WERI-Rb-1 (cell line): ENCODE data around the gene NIT2.

Source experiments
- DNase-seq: peaks from one replicate; pipeline ENCODE4 v3.0.0-alpha.2; 2020
- H3K27ac ChIP-seq: fragments of 250-450 bp; sonication (Bioruptor Pico); 2 replicates; pipeline ENCODE4 v1.5.1; 2020; ENCODE audit warnings: mild to moderate bottlenecking, moderate library complexity
- H3K27me3 ChIP-seq: fragments of 250-450 bp; sonication (Bioruptor Pico); 2 replicates; pipeline ENCODE4 v1.5.1; 2021; ENCODE audit warnings: mild to moderate bottlenecking, low read depth, moderate library complexity; ENCODE audit not compliant: insufficient read depth, severe bottlenecking
- H3K36me3 ChIP-seq: fragments of 250-450 bp; sonication (Bioruptor Pico); 2 replicates; pipeline ENCODE4 v1.5.1; 2020; ENCODE audit warnings: mild to moderate bottlenecking, moderate library complexity
- H3K4me3 ChIP-seq: 2 replicates; pipeline ENCODE4 v1.5.1; 2011; ENCODE audit warnings: low read depth, mild to moderate bottlenecking, control low read depth, low read length
- H3K9me3 ChIP-seq: fragments of 250-450 bp; sonication (Bioruptor Pico); 2 replicates; pipeline ENCODE4 v1.5.1; 2021; ENCODE audit warnings: mild to moderate bottlenecking, moderate library complexity; ENCODE audit not compliant: severe bottlenecking
- TF ChIP-seq, protein P1 (sequence below): IDR thresholded peaks from 2 replicates; pipeline ENCODE4 v1.5.1; 2011; ENCODE audit warnings: low read depth, mild to moderate bottlenecking, control low read depth, inconsistent platforms, low read length

Gene NIT2

DNA sequence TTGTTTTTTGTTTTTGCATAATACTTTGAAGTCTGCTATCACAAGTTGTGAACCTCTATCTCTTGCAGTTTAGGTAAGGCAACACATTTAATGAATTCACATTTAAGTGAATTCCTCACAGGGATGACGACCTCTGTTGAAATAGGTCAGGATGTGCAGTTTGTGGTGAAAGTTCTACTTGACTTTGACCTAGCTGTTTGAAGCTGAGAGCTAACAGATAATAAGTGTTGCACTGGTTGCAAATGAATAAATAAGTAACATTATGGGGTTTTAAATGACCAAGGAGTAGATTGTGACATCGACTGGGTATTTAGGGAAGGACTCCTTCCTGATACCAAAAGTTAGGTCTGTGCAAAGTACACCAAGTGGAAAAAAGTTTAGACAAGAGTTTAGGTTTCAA lies 23.9 kb downstream of the NIT2 start:
- TF ChIP-seq, protein P1, sequence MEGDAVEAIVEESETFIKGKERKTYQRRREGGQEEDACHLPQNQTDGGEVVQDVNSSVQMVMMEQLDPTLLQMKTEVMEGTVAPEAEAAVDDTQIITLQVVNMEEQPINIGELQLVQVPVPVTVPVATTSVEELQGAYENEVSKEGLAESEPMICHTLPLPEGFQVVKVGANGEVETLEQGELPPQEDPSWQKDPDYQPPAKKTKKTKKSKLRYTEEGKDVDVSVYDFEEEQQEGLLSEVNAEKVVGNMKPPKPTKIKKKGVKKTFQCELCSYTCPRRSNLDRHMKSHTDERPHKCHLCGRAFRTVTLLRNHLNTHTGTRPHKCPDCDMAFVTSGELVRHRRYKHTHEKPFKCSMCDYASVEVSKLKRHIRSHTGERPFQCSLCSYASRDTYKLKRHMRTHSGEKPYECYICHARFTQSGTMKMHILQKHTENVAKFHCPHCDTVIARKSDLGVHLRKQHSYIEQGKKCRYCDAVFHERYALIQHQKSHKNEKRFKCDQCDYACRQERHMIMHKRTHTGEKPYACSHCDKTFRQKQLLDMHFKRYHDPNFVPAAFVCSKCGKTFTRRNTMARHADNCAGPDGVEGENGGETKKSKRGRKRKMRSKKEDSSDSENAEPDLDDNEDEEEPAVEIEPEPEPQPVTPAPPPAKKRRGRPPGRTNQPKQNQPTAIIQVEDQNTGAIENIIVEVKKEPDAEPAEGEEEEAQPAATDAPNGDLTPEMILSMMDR = no peak
- DNase-seq = no peak
- no peak overlapping the region for H3K27ac ChIP-seq
- H3K36me3 ChIP-seq = peaks cover 49% of the 10 kb centered on the region
- H3K9me3 ChIP-seq = no peaks in the 10 kb centered on the region
- H3K4me3 ChIP-seq = no peak overlapping the region
- no peaks in the 10 kb centered on the region for H3K27me3 ChIP-seq

DNA sequence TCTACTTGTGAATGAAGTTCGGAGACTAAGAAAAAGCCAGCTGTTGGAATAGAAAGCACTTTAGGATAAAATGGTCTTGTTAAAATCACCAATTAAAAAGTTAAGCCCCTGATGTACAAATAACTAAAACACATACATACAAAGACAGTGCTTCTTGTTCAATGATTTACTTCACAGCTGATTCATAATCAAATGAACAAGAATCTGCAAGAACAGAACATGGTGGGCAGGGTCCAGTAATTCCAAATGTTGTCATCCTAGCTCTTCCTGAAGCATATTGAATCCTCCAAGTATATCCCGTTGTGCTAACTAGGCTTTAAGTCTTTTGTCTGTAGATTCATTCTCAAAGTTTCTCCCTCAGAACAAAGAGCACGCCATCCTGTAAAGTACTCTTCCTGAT lies 24.5 kb downstream of the NIT2 start:
- DNase-seq = no peak
- no peak overlapping the region for H3K4me3 ChIP-seq
- no peaks in the 10 kb centered on the region for H3K9me3 ChIP-seq
- peaks cover 51% of the 10 kb centered on the region for H3K36me3 ChIP-seq
- no peak overlapping the region for H3K27ac ChIP-seq
- H3K27me3 ChIP-seq = no peaks in the 10 kb centered on the region
- TF ChIP-seq, protein P1 = no peak

DNA sequence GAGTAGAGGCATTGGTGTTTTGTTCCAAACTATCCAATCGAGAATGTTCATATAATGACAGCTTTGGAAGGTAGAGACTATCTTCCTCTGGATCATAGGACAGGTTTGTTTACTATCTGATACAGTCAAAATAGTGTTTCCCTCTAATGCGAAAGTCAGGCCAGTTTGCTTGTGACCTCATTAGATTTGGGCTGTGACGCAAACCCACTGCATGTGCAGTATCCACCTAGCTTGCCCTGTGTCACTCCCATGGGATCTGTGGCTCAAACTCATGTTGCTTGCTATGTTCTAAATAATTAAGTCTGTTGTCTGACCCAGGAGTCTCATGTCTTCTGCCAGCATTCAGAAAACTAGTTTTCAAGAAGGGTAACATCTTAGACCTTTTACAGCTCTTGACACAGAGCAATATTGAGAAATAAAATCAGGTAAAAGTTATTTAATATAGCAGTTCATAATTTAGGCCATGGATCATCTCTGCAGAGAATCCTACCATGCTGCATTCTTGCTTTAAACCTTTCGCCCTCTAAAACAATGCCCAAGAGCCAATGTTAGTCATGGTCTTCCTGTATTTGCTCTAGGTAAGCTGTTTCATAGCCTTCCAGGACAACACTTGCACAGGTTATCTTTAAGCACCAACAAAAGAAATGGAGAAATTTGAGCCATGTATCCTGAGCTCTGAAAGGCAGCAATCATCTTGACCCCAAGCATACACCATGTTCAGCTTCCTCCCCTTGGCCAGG lies 26.4 kb downstream of the NIT2 start:
- DNase-seq = no peak

DNA sequence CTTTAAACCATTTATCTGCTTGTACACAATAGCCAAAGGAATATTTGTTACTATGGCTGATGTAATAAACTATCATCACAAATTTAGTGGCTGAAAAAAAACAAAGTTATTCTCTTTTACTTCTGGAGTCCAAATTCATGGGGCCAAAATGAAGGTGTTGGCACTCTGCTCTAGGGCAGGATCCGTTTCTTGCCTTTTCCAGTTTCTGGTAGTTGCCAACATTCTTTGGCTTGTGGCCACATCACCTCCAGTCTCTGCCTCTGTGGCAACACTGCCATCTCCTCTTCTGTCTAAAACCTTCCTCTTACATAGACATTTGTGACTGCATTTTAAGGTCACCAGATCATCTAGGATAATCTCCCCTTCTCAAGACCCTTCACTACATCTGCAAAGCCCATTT lies 27.3 kb downstream of the NIT2 start:
- H3K9me3 ChIP-seq = no peaks in the 10 kb centered on the region
- TF ChIP-seq, protein P1 = no peak

More for the DNA sequence above, 26.4 kb downstream of the NIT2 start:
- Histone ChIP-seq H3K9me3 (no peaks in the 10 kb centered on the region), H3K27me3 (no peaks in the 10 kb centered on the region), H3K4me3 (no peak overlapping the region), H3K36me3 (peaks cover 44% of the 10 kb centered on the region), H3K27ac (no peak overlapping the region)
- TF ChIP-seq, protein P1 = no peak

DNA sequence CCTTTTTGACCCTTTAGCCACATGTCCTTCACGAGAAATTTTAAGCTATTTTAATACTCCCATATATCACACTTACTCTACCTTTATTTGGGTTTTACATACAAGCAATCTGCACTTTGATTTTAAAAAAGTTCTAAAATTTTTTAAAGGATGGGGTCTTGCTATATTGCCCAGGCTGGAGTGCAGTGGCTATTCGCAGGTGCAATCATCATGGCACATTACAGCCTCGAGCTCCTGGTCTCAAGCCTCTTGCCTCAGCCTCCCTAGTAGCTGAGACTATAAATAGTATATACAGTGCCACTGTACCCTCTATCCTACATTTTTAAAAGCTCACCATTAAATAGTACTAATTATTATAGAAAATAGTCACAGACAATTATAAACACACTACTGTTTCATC lies 29.9 kb downstream of the NIT2 start:
- Histone ChIP-seq H3K4me3 (no peak overlapping the region), H3K27ac (no peak overlapping the region), H3K27me3 (no peaks in the 10 kb centered on the region), H3K9me3 (no peaks in the 10 kb centered on the region), H3K36me3 (peaks cover 44% of the 10 kb centered on the region)
- no peak for DNase-seq
- TF ChIP-seq, protein P1 = no peak

More for the DNA sequence above, 27.3 kb downstream of the NIT2 start:
- no peaks in the 10 kb centered on the region for H3K27me3 ChIP-seq
- H3K27ac ChIP-seq = no peak overlapping the region
- no peak for DNase-seq
- no peak overlapping the region for H3K4me3 ChIP-seq
- peaks cover 35% of the 10 kb centered on the region for H3K36me3 ChIP-seq

DNA sequence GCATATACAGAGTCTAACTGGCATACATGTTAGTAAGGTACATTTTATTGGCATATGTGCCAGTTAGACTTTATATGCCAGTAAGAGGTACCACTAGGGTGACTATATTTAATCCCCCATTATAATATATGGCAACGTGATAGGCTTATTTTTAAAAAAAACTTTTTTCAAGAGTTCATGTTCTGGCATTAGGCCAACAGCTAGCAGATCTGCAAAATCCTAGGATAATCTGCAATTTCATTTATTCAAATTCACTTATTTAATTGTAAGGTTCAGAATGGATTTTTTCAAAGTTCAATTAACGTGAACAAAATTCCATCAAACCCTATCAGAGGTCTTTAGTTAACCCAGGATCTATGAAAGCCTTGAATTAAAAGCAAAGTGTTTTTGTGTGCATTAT lies 31.9 kb downstream of the NIT2 start:
- Histone ChIP-seq H3K27ac (no peak overlapping the region), H3K36me3 (peaks cover 44% of the 10 kb centered on the region), H3K27me3 (no peaks in the 10 kb centered on the region), H3K4me3 (no peak overlapping the region), H3K9me3 (no peaks in the 10 kb centered on the region)
- TF ChIP-seq, protein P1 = no peak
- no peak for DNase-seq
